GM12892 (cell line): Measurements from ENCODE around the gene B3GALT4.
A peak's percentile ranks its signal among the peaks of the same experiment; 100 is the strongest.

Experiments used
- POLR2A ChIP-seq: IDR thresholded peaks from 2 replicates; pipeline ENCODE4 v1.6.1; 2011; ENCODE audit warnings: low read depth, low read length, control low read depth
- POLR2AphosphoS5 ChIP-seq: IDR thresholded peaks from 2 replicates; pipeline ENCODE4 v1.6.1; 2011; ENCODE audit warnings: low read depth, low read length, control low read depth

DNA sequence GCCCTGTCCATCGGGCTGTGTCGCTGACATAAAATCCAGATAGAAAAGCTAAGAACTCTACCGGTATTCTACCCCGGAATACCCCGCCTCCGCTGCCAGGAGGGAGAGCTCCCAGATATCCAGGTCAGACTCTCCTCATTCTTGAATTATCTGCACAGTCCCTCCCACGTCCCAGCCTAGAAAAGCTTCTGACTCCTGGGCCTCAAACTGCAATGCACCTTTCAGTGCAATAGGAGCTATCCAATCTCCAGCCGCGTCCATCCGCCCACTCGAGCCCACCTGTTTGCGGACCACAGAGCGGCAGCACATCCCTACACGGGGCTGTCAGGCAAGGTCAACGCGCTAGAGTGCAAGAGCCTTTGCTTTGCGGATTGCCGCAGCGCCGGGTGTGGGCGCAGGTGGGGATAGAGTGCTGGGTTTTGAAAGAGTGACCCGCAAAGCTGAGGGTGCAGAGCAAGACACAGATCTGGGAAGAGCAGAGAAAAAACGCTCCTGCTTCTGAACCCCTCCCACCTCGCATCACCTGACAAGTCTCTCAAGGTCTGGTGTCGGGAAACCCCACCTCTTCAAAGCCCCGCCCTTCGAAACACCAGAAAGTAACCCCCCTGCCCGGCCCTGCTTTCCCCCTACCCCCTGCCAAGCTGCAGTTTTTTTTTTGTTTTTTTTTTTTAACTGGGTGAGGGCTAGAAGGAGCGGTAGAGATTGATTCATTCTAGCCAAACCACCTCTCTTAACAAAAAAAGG lies 35.6 kb downstream of the B3GALT4 start:
- TF ChIP-seq POLR2A = peak; percentile 17; the same call in 1 of the 2 replicates
- TF ChIP-seq POLR2AphosphoS5 = no peak
